ENCODE data around the gene ADGRA1.

DNA sequence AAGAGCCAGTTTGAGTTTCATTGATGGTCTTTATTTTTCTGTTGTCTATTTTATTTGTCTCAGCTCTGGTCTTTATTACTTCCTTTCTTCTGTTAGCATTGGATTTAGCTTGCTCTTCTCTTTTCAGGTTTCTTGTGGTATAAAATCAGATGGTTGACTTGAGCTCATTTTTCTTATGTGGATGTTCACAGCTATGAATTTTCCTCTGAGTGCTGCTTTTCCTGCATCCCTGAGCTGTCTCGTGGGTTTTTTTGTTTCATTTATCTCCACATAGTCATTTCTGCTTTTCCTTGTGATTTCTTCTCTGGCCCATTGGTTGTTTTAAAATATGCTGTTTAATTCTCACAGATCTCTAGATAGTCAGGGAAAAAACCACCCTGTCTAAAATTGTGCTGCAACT, 19.7 kb downstream of the ADGRA1 start:
- TF ChIP-seq CTCF (IDR thresholded peaks at IDR 0.05; ENCODE audit: control extremely low read depth in 1 of 3, insufficient read depth in 1 of 3, low read depth in 1 of 3, low read length in 3 of 3) (no peak), POLR2A (IDR thresholded peaks at IDR 0.05; ENCODE audit: control extremely low read depth in 1 of 2, low read depth in 2 of 2, low read length in 2 of 2) (no peak), SIN3A (conservative IDR thresholded peaks at IDR 0.05 in 1 of 2, IDR thresholded peaks at IDR 0.05 in 1 of 2; ENCODE audit: low read depth in 1 of 2, low read length in 2 of 2) (no peak), ATF3 (IDR thresholded peaks at IDR 0.05; ENCODE audit: insufficient read depth, low read depth, low read length) (no peak), SP1 (IDR thresholded peaks at IDR 0.05; ENCODE audit: low read depth, low read length) (no peak), CBX5 (IDR thresholded peaks at IDR 0.05; ENCODE audit: low read depth, low read length) (no peak), CHD2 (IDR thresholded peaks at IDR 0.05; ENCODE audit: low read length) (no peak), TAF1 (IDR thresholded peaks at IDR 0.05; ENCODE audit: low read depth, low read length) (no peak), ZNF274 (IDR thresholded peaks at IDR 0.05; ENCODE audit: borderline replicate concordance, extremely low read depth, low read length) (no peak)
